ENCODE measurements around the gene UGT1A3. TPM values are rescaled to one million over a fixed set of nuclear protein-coding genes. Genes with fewer than 3 reads are reported as not detected.

UGT1A3 gene
- total and polyA plus RNA-seq, 4 donors = 7.0 to 61.6 (median 18.2) TPM; not detected in 1

- H3K9me3 ChIP-seq (ENCODE audit: control insufficient read depth in 4 of 4, low read length in 3 of 4) = no peaks in the 10 kb centered on the region
- TF ChIP-seq JUND (IDR thresholded peaks at IDR 0.05) = no peak
- H3K4me1 ChIP-seq (ENCODE audit: control insufficient read depth in 4 of 4, insufficient read depth in 4 of 4, low read length in 3 of 4) = peaks cover 2 to 21% (median 13%) of the 10 kb centered on the region in 4 donors
- H3K36me3 ChIP-seq (ENCODE audit: control insufficient read depth in 4 of 4, insufficient read depth in 3 of 4, low read depth in 1 of 4, low read length in 3 of 4) = no peaks in the 10 kb centered on the region
- H3K27me3 ChIP-seq (ENCODE audit: control insufficient read depth in 4 of 4, insufficient read depth in 4 of 4, low read length in 3 of 4) = no peaks in the 10 kb centered on the region
- no peak overlapping the region for H3K9ac ChIP-seq (ENCODE audit: low read depth in 1 of 2, low read length in 2 of 2)
- peak overlapping the region; percentile 31 to 56 for H3K27ac ChIP-seq (ENCODE audit: low read depth in 1 of 2, low read length in 2 of 2)
- DNase-seq (ENCODE audit: low spot score) = no peak
- H3K4me3 ChIP-seq (ENCODE audit: low read depth in 1 of 3, low read length in 3 of 3) = no peak overlapping the region
- WGBS = 89% methylated on average over 3 of the region's 3 CpGs
Observed at GRCh38 chr2:233817361-233817911, 88.6 kb downstream of the UGT1A3 start.

- peaks cover 6 to 28% (median 16%) of the 10 kb centered on the region in 4 donors for H3K4me1 ChIP-seq (ENCODE audit: control insufficient read depth in 4 of 4, insufficient read depth in 4 of 4, low read length in 3 of 4)
- H3K27ac ChIP-seq (ENCODE audit: low read depth in 1 of 2, low read length in 2 of 2) = peak overlapping the region; percentile 31 to 56
- no peak overlapping the region for H3K4me3 ChIP-seq (ENCODE audit: low read depth in 1 of 3, low read length in 3 of 3)
- TF ChIP-seq FOXA2 (IDR thresholded peaks at IDR 0.05) (no peak), RXRA (IDR thresholded peaks at IDR 0.05) (peak; percentile 98 to 99), JUND (IDR thresholded peaks at IDR 0.05) (no peak), NR2F2 (IDR thresholded peaks at IDR 0.05) (no peak), FOXA1 (IDR thresholded peaks at IDR 0.05) (no peak), TAF1 (conservative IDR thresholded peaks at IDR 0.05) (no peak), ATF3 (IDR thresholded peaks at IDR 0.05) (no peak), RAD21 (IDR thresholded peaks at IDR 0.05) (peak in 1 of 2 donors; percentile 22), HNF4G (IDR thresholded peaks at IDR 0.05) (peak; percentile 47), MAX (IDR thresholded peaks at IDR 0.05) (peak; percentile 46), ZBTB33 (IDR thresholded peaks at IDR 0.05) (no peak), SP1 (IDR thresholded peaks at IDR 0.05) (peak; percentile 75), HNF4A (conservative IDR thresholded peaks at IDR 0.05) (peak; percentile 69 to 84), REST (IDR thresholded peaks at IDR 0.05) (no peak), EGR1 (IDR thresholded peaks at IDR 0.05; ENCODE audit: low read depth in 2 of 2) (no peak), CTCF (IDR thresholded peaks at IDR 0.05; ENCODE audit: low read depth, low read length, missing input control) (no peak)
- 58% methylated on average over 11 of the region's 11 CpGs for WGBS
- no peaks in the 10 kb centered on the region for H3K27me3 ChIP-seq (ENCODE audit: control insufficient read depth in 4 of 4, insufficient read depth in 4 of 4, low read length in 3 of 4)
- H3K36me3 ChIP-seq (ENCODE audit: control insufficient read depth in 4 of 4, insufficient read depth in 3 of 4, low read depth in 1 of 4, low read length in 3 of 4) = no peaks in the 10 kb centered on the region
- H3K9ac ChIP-seq (ENCODE audit: low read depth in 1 of 2, low read length in 2 of 2) = no peak overlapping the region
- DNase-seq (ENCODE audit: low spot score) = no peak
- no peaks in the 10 kb centered on the region for H3K9me3 ChIP-seq (ENCODE audit: control insufficient read depth in 4 of 4, low read length in 3 of 4)
Observed at GRCh38 chr2:233817995-233818638, 89.3 kb downstream of the UGT1A3 start.

All from liver (tissue), 9 donors.